ENCODE data around the gene RPL39. TPM values are rescaled to one million over a fixed set of nuclear protein-coding genes. Genes with fewer than 3 reads are reported as not detected.

Gene RPL39
- total RNA-seq, 1 experiment from 2014 or later: 2,054 TPM

- H3K9me3 ChIP-seq (ENCODE audit: control insufficient read depth, low read depth, low read length): peaks cover 15% of the 10 kb centered on the region
- Mint-ChIP-seq H3K36me3 (ENCODE audit: insufficient read depth in 1 of 3, low read depth in 3 of 3) (no peaks in the 10 kb centered on the region; a peak in 3 of 7 replicates), H3K4me1 (peaks cover 31 to 36% of the 10 kb centered on the region in 2 experiments), H3K27me3 (ENCODE audit: low read depth) (peaks cover 30% of the 10 kb centered on the region), H3K4me3 (peak overlapping the region; percentile 46 to 78), H3K9me3 (peaks cover 63 to 69% of the 10 kb centered on the region in 2 experiments), H3K27ac (no peak overlapping the region)
- H3K23me2 ChIP-seq (ENCODE audit: insufficient read length, low read depth, low read length, poor library complexity, severe bottlenecking): peaks cover 2% of the 10 kb centered on the region
- no peak overlapping the region for H2BK15ac ChIP-seq (ENCODE audit: low read depth, low read length)
- H2BK12ac ChIP-seq (ENCODE audit: insufficient read length, low read depth, low read length): no peak overlapping the region
- H3K23ac ChIP-seq (ENCODE audit: insufficient read length, low read depth, low read length): no peak overlapping the region
- H3K56ac ChIP-seq (ENCODE audit: insufficient read length, low read depth, low read length): no peak overlapping the region
- no peak overlapping the region for H3K27ac ChIP-seq (ENCODE audit: insufficient read length, low read depth, low read length)
- 0 out of 3 replicates have a peak, but pooled peaks have one; percentile 39 for TF ChIP-seq CTCF (conservative IDR thresholded peaks at IDR 0.05)
- no peak overlapping the region for H4K91ac ChIP-seq (ENCODE audit: insufficient read length, low read depth, low read length)
- H3K79me2 ChIP-seq (ENCODE audit: insufficient read depth, low read length): no peaks in the 10 kb centered on the region
- H4K5ac ChIP-seq (ENCODE audit: insufficient read length, low read depth, low read length): no peak overlapping the region
- no peak overlapping the region for H2BK20ac ChIP-seq (ENCODE audit: low read depth, low read length, poor library complexity, severe bottlenecking)
- H3K4ac ChIP-seq (ENCODE audit: low read depth, low read length): no peak overlapping the region
- no peaks in the 10 kb centered on the region; the same call in 1 of the 2 replicates for H3K27me3 ChIP-seq (ENCODE audit: insufficient read depth, low read length)
- H2BK5ac ChIP-seq (ENCODE audit: insufficient read length, low read length): no peak overlapping the region
- H3K18ac ChIP-seq (ENCODE audit: insufficient read length, low read depth, low read length): no peak overlapping the region
- H4K8ac ChIP-seq (replicated peaks; ENCODE audit: insufficient read length, low read depth, low read length): no peak overlapping the region
- H4K20me1 ChIP-seq (ENCODE audit: control insufficient read depth, insufficient read depth, insufficient read length): no peaks in the 10 kb centered on the region
- H3K4me1 ChIP-seq (ENCODE audit: insufficient read depth, low read length): peaks cover 2% of the 10 kb centered on the region; the same call in 1 of the 2 replicates
- peak; percentile 36 for DNase-seq
- no peak overlapping the region for H3K14ac ChIP-seq (ENCODE audit: insufficient read depth, low read length)
- H3K79me1 ChIP-seq (ENCODE audit: insufficient read depth, low read depth, low read length, poor library complexity, severe bottlenecking): no peaks in the 10 kb centered on the region
- no peak overlapping the region for H3K9ac ChIP-seq (ENCODE audit: extremely low read depth, insufficient read length, low read length)
- no CpG with 5 or more reads among the region's 44 CpGs for WGBS (ENCODE audit: extremely low coverage, insufficient read length, low lambda C conversion rate)
- H2AFZ ChIP-seq (ENCODE audit: low read length): no peak overlapping the region
- H3K4me2 ChIP-seq (ENCODE audit: insufficient read depth, insufficient read length, low read length): peak overlapping the region; percentile 10
- no peak overlapping the region for H2BK120ac ChIP-seq (ENCODE audit: low read depth, low read length, poor library complexity, severe bottlenecking)
- no peak overlapping the region for H2AK5ac ChIP-seq (ENCODE audit: insufficient read length, low read length)
- H3T11ph ChIP-seq (ENCODE audit: low read length): no peak overlapping the region
These were observed 32.1 kb downstream of the RPL39 start for GRCh38 chrX:119759248-119759766.

All from H9 (cell line).